ENCODE data around the gene APLN.

APLN gene

DNA sequence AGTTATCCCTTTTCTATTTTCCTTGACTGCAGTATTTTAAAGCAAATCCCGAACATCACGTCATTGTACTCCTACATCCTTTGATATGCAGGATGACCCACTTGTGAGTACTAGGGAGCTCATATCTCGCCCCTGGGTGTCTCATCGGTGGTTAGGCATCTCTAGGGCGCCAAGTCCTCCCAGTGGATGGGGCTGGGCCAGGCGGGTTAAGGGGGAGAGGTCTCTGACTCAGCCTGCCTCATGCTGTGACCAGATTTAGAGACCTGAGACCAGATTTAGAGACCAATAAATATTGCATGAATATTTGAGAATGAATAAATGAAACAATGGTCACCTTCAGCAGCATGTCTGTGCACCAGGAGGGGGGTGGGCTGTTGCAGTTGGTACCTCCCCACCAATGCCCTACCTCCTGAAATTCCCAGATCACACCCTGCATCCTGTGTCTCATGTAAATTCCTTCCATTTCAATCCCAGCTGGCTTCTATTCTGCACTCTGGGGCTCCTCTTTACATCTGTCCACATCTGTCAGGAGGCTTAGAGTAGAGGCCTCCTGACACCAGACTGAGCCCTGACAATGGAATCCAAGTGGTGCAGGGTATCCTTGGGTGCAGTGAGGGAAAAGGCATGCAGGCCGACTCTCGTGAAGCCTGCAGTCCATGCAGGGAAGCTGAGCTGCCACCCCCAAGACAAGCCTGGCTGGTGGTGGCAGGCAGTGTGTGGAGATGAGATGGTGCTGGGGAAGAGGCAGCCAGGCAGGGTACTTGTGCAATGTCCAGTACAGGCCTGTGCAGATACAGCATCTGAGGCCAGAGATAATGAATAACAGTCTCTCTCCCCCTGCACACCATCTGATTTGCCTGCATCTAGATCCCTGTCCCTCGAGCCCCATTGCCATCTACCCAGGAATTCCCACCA lies 5.2 kb downstream of the APLN start:
- Histone ChIP-seq H3K4me1 (ENCODE audit: low read length) (no peaks in the 10 kb centered on the region), H3K9me3 (ENCODE audit: insufficient read depth, low read length) (no peaks in the 10 kb centered on the region), H2AFZ (ENCODE audit: low read depth, low read length) (no peak overlapping the region), H3K27me3 (ENCODE audit: low read depth, low read length) (no peaks in the 10 kb centered on the region), H3K9ac (ENCODE audit: low read length) (no peak overlapping the region), H4K20me1 (ENCODE audit: insufficient read depth, low read length) (no peaks in the 10 kb centered on the region), H3K4me3 (ENCODE audit: low read length) (no peak overlapping the region), H3K27ac (ENCODE audit: low read length) (no peak overlapping the region), H3K79me2 (ENCODE audit: low read length) (no peaks in the 10 kb centered on the region), H3K36me3 (replicated peaks; ENCODE audit: low read depth, low read length) (no peaks in the 10 kb centered on the region), H3K4me2 (ENCODE audit: low read length) (no peak overlapping the region)
- TF ChIP-seq, protein P1, sequence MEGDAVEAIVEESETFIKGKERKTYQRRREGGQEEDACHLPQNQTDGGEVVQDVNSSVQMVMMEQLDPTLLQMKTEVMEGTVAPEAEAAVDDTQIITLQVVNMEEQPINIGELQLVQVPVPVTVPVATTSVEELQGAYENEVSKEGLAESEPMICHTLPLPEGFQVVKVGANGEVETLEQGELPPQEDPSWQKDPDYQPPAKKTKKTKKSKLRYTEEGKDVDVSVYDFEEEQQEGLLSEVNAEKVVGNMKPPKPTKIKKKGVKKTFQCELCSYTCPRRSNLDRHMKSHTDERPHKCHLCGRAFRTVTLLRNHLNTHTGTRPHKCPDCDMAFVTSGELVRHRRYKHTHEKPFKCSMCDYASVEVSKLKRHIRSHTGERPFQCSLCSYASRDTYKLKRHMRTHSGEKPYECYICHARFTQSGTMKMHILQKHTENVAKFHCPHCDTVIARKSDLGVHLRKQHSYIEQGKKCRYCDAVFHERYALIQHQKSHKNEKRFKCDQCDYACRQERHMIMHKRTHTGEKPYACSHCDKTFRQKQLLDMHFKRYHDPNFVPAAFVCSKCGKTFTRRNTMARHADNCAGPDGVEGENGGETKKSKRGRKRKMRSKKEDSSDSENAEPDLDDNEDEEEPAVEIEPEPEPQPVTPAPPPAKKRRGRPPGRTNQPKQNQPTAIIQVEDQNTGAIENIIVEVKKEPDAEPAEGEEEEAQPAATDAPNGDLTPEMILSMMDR (IDR thresholded peaks at IDR 0.05; ENCODE audit: low read depth, low read length): no peak
- TF ChIP-seq EZH2phosphoT487 (IDR thresholded peaks at IDR 0.05; ENCODE audit: low read depth): no peak

DNA sequence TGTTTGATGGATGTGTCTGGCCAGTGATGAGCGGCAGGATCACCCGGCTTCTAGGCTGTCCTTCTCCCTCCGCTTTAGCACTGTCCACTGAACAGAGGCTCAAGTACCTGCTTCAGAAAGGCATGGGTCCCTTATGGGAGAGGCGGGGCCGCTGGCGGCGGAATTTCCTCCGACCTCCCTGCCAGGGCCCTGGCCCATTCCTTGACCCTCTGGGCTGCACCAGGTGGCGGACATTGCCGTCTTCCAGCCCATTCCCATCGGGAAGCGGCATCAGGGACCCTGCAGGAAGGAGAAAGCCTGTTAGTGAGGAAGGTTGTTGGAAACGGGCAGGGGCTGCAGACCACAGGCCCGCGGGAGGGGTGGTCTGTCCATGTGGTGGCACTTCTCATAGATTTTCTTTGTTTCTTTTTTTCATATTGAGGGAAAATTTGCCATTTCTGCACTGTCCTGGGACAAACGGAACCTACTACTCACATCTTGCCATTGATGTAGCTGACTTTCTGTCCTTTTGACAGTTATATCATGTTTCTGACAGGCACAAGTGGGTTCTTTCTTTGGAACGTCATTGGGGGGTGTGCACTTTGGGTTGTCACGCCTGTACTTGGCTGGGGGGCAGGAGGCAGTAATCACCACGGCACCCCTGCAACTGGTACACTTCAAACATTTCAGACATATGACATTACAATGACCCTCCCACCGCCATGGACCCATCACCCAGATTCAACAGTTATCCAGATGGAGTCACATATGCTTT lies 6.1 kb downstream of the APLN start:
- TF ChIP-seq, protein P1 (IDR thresholded peaks at IDR 0.05; ENCODE audit: low read depth, low read length): no peak
- no peak for TF ChIP-seq EZH2phosphoT487 (IDR thresholded peaks at IDR 0.05; ENCODE audit: low read depth)
- no peaks in the 10 kb centered on the region for H4K20me1 ChIP-seq (ENCODE audit: insufficient read depth, low read length)
- no peak overlapping the region for H3K27ac ChIP-seq (ENCODE audit: low read length)

GRCh38 chrX:129647418-129648410 lies 7.0 kb downstream of the APLN start:
- no peaks in the 10 kb centered on the region for H3K79me2 ChIP-seq (ENCODE audit: low read length)
- H3K4me3 ChIP-seq (ENCODE audit: low read length): no peak overlapping the region
- H3K27ac ChIP-seq (ENCODE audit: low read length): no peak overlapping the region
- no peaks in the 10 kb centered on the region for H4K20me1 ChIP-seq (ENCODE audit: insufficient read depth, low read length)
- H3K9ac ChIP-seq (ENCODE audit: low read length): no peak overlapping the region
- H3K4me2 ChIP-seq (ENCODE audit: low read length): no peak overlapping the region
- TF ChIP-seq, protein P1 (IDR thresholded peaks at IDR 0.05; ENCODE audit: low read depth, low read length): no peak
- no peak for TF ChIP-seq EZH2phosphoT487 (IDR thresholded peaks at IDR 0.05; ENCODE audit: low read depth)
- H3K27me3 ChIP-seq (ENCODE audit: low read depth, low read length): no peaks in the 10 kb centered on the region
- H3K4me1 ChIP-seq (ENCODE audit: low read length): no peaks in the 10 kb centered on the region
- no peak overlapping the region for H2AFZ ChIP-seq (ENCODE audit: low read depth, low read length)
- H3K36me3 ChIP-seq (replicated peaks; ENCODE audit: low read depth, low read length): no peaks in the 10 kb centered on the region
- H3K9me3 ChIP-seq (ENCODE audit: insufficient read depth, low read length): no peaks in the 10 kb centered on the region

More for the DNA sequence above, 6.1 kb downstream of the APLN start:
- Histone ChIP-seq H2AFZ (ENCODE audit: low read depth, low read length) (no peak overlapping the region), H3K79me2 (ENCODE audit: low read length) (no peaks in the 10 kb centered on the region), H3K4me3 (ENCODE audit: low read length) (no peak overlapping the region), H3K36me3 (replicated peaks; ENCODE audit: low read depth, low read length) (no peaks in the 10 kb centered on the region), H3K4me2 (ENCODE audit: low read length) (no peak overlapping the region), H3K9ac (ENCODE audit: low read length) (no peak overlapping the region), H3K27me3 (ENCODE audit: low read depth, low read length) (no peaks in the 10 kb centered on the region), H3K9me3 (ENCODE audit: insufficient read depth, low read length) (no peaks in the 10 kb centered on the region), H3K4me1 (ENCODE audit: low read length) (no peaks in the 10 kb centered on the region)
